HepG2 (cell line): ENCODE data around the gene SPTBN5.

Experiments used
- ATF3 ChIP-seq: sonication (generic); formaldehyde crosslinking; IDR thresholded peaks from 2 replicates; pipeline ENCODE4 v1.4.0; 2020; ENCODE audit warnings: missing genetic modification reagents
- ESRRA ChIP-seq: sonication (generic); formaldehyde crosslinking; IDR thresholded peaks from 2 replicates; pipeline ENCODE4 v1.5.1; 2020; ENCODE audit warnings: mild to moderate bottlenecking, low read depth, missing genetic modification reagents
- FLYWCH1 ChIP-seq: sonication (generic); formaldehyde crosslinking; IDR thresholded peaks from 2 replicates; pipeline ENCODE4 v1.8.1; 2023; ENCODE audit warnings: mild to moderate bottlenecking, missing genetic modification reagents
- FOXA1 ChIP-seq, 2 experiments: fragments of 450-650 bp in 1 of 2; sonication (generic) in 1 of 2; formaldehyde crosslinking in 1 of 2; IDR thresholded peaks; 2 replicates each; pipeline versions ENCODE4 v1.4.0 to v1.6.1; 2016 to 2020; ENCODE audit warnings: missing genetic modification reagents in 1 of 2
- KAT7 ChIP-seq: IDR thresholded peaks from 2 replicates; pipeline ENCODE4 v1.6.1; 2018; ENCODE audit warnings: borderline replicate concordance, missing compliant biosample characterization
- MAFK ChIP-seq, 2 experiments: IDR thresholded peaks in 1 of 2; conservative IDR thresholded peaks in 1 of 2; 2 replicates each; pipeline ENCODE4 v1.6.1; 2011; ENCODE audit warnings: improper control_type of control experiment in 2 of 2, low read length in 2 of 2
- REST ChIP-seq, 2 experiments: IDR thresholded peaks; 2 replicates each; pipeline ENCODE4 v1.6.1; 2011 to 2012; ENCODE audit warnings: low read length in 2 of 2, borderline replicate concordance in 1 of 2, low read depth in 1 of 2, mild to moderate bottlenecking in 1 of 2, moderate library complexity in 1 of 2
- RNF2 ChIP-seq: fragments of 450-650 bp; conservative IDR thresholded peaks from 2 replicates; pipeline ENCODE4 v1.6.1; 2016; ENCODE audit warnings: low read depth
- SIN3A ChIP-seq: IDR thresholded peaks from 2 replicates; pipeline ENCODE4 v1.6.1; 2011; ENCODE audit warnings: low read depth, mild to moderate bottlenecking, control low read depth, low read length, borderline replicate concordance
- SMC3 ChIP-seq: IDR thresholded peaks from 2 replicates; pipeline ENCODE4 v1.6.1; 2011; ENCODE audit warnings: low read length, improper control_type of control experiment
- SP1 ChIP-seq, 2 experiments: fragments of 450-650 bp in 1 of 2; sonication (generic) in 1 of 2; formaldehyde crosslinking in 1 of 2; IDR thresholded peaks; 2 replicates each; pipeline versions ENCODE4 v1.4.0 to v1.6.1; 2016 to 2020; ENCODE audit warnings: missing genetic modification reagents in 1 of 2
- ZBTB10 ChIP-seq: sonication (generic); formaldehyde crosslinking; IDR thresholded peaks from 2 replicates; pipeline ENCODE4 v1.4.0; 2020; ENCODE audit warnings: missing genetic modification reagents, borderline replicate concordance
- ZKSCAN8 ChIP-seq: IDR thresholded peaks from 2 replicates; pipeline ENCODE4 v1.6.1; 2016; ENCODE audit warnings: borderline replicate concordance, missing genetic modification reagents, missing compliant biosample characterization

GRCh38 chr15:41851755-41852370 lies 42.0 kb downstream of the SPTBN5 start:
- TF ChIP-seq FLYWCH1 (CRISPR knock-in tag), result no peak
- TF ChIP-seq SIN3A, result no peak
- TF ChIP-seq ZKSCAN8 (CRISPR knock-in tag), result no peak
- TF ChIP-seq SMC3, result no peak
- no peak for TF ChIP-seq REST (IDR thresholded peaks at IDR 0.05; ENCODE audit: borderline replicate concordance in 1 of 2, low read depth in 1 of 2, low read length in 2 of 2)
- no peak for TF ChIP-seq ATF3 (CRISPR knock-in tag)
- no peak for TF ChIP-seq FOXA1 (IDR thresholded peaks at IDR 0.05)
- TF ChIP-seq FOXA1 (CRISPR knock-in tag; IDR thresholded peaks at IDR 0.05), result no peak
- TF ChIP-seq MAFK (conservative IDR thresholded peaks at IDR 0.05 in 1 of 2, IDR thresholded peaks at IDR 0.05 in 1 of 2; ENCODE audit: low read length in 2 of 2), result no peak
- no peak for TF ChIP-seq KAT7 (CRISPR knock-in tag)
- no peak for TF ChIP-seq RNF2
- TF ChIP-seq SP1 (IDR thresholded peaks at IDR 0.05), result no peak
- no peak for TF ChIP-seq SP1 (CRISPR knock-in tag; IDR thresholded peaks at IDR 0.05)
- no peak for TF ChIP-seq ZBTB10
- TF ChIP-seq ESRRA, result no peak
